ENCODE measurements around the gene IDS. TPM values are rescaled to one million over a fixed set of nuclear protein-coding genes. Genes with fewer than 3 reads are reported as not detected.
"Not testable (repeated sequence)": the region's sequence is repeated elsewhere in the genome, so short reads cannot be mapped to it uniquely, and the experiment has no call there.

The IDS gene
- total RNA-seq, 1 donor from 2014 or later, result 56.8 TPM

GRCh38 chrX:149526318-149527033, 21.4 kb upstream of the IDS start:
- DNase-seq (ENCODE audit: low read depth), result not testable (repeated sequence)

DNA sequence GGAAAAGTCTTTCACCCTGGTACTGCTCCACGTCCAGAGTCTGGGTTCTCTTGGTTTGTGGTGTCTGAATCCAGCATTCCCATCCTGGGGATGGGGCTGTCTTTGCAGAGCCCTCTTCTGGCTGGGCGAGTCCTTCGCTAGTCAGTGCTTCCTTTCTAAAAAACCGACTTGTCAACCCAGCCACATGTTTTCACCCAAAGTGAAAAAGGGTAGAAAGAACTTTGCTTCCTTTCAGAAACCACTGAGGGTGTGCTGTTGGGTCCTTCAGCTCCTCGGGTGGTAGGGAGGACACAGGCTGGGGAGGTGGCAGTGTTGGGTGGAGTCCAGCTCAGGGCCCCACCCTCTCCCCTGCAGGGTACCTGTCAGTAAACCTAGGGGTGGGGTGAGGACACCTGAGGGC, 20.8 kb upstream of the IDS start:
- DNase-seq (ENCODE audit: low read depth), result not testable (repeated sequence)

GRCh38 chrX:149525389-149525788, 20.3 kb upstream of the IDS start:
- peak; percentile 32 for DNase-seq (ENCODE audit: low read depth)

DNA sequence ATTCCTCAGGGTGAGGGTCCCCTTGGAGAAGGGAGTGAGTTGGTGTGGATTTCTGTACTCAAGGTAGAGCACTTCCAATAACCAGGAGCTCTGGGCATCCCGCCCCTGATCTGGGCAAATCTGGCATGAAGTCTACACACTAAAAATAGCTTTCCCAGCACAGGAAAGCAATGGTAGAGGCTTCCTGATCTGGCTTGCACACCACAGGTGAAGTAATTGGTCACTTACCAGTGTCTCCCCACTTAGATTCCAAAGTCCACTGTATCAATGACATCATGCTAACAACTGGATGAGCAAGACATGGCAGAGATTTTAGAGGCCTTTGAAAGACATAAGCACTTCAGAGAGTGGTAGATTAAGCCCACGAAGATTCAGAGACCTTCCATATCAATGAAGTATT, 17.8 kb upstream of the IDS start:
- peak; percentile 64 for DNase-seq (ENCODE audit: low read depth)

DNA sequence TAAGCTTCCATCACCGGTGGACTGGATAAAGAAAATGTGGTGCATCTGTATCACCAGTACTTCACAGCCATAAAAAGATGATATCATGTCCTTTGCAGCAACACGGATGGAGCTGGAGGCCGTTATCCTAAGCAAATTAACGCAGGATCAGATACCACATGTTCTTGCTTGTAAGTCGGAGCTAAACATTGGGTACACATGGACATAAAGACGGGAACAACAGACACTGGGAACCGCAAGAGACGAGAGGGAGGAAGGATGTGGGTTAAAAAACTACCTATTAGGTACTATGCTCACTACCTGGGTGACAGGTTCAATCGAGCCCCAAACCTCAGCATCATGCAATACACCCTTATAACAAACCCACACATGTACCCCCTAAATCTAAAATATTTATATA, 16.3 kb upstream of the IDS start:
- no peak for DNase-seq (ENCODE audit: low read depth)

- DNase-seq (ENCODE audit: low read depth), result not testable (repeated sequence)
Observed at GRCh38 chrX:149520636-149521277, 15.7 kb upstream of the IDS start.

GRCh38 chrX:149518236-149518635, 13.1 kb upstream of the IDS start:
- DNase-seq (ENCODE audit: low read depth), result no peak

DNA sequence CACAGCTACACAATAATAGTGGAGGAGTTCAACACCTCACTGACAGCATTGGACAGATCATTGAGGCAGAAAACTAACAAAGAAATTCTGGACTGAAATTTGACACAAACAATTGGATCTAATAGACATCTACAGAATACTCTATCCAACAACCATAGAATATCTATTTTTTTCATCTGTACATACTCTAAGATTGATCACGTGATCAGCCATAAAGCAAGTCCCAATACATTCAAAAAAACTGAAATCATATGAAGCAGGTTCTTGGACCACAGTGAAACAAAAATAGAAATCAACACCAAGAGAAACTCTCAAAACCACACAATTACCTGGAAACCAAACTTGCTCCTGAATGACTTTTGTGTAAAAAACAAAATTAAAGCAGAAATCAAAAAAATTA, 12.2 kb upstream of the IDS start:
- DNase-seq (ENCODE audit: low read depth), result no peak

GRCh38 chrX:149516604-149517003, 11.5 kb upstream of the IDS start:
- no peak for DNase-seq (ENCODE audit: low read depth)

DNA sequence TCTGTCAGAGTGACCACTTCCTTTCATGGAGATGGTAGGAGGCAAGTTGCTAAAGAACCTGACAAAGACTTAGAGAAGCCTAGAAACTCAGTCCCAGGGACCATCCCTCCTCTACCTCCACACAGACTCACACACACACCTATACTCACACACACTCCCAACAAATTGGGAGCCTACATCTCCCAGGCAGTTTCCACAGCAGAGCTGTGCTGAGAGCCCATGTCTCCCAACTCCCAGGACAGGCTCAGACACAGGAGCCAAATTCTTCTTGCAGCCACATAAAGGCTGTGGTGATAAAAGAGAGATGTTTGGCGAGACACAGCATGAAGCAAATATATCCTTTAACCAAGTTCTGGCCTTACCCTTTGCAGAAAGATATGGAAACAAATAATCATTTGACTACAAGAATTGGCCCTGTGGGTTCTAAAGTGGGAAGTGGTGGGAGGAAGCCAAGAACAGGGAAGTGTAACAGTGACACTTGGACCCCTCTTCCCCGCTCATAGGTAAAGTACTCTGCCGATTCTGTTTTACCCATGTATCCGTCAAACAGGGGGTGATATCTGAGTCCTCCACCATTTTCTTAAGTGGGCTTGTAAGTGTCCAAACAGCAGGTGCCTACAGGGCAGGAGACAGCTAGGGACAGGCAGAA, 11.0 kb upstream of the IDS start:
- no peak for DNase-seq (ENCODE audit: low read depth)

GRCh38 chrX:149513825-149514428, 8.8 kb upstream of the IDS start:
- DNase-seq (ENCODE audit: low read depth), result no peak

DNA sequence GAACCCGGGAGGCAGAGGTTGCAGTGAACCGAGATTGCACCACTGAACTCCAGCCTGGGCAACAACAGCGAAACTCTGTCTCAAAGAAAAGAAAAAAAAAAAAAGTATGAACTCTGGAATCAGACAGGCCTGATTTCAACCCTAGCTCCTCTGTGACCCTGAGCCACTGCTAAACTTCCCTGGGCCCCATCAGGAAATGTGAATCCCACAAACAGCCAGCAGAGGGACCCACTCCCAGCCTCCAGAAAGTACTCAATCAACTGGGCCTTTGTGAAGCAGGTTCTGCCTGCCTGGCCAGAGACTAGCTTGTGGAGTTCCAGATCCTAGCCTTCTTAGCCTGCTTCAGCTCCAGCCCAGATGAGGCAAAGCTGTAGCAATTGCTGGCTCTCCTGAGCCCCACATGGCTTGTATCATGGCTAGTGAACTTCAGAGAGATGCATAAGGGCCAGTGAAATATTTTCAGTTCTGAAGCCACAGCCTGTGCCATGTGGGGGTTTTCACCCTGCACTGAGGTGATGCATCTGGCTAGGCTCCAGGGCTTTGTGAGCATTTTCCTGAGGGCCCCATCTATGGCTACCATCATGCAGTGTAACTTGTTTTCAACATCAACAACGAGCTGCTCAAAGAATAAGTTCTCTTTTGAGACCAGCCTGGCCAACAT, 7.2 kb upstream of the IDS start:
- peak; percentile 35 for DNase-seq (ENCODE audit: low read depth)

DNA sequence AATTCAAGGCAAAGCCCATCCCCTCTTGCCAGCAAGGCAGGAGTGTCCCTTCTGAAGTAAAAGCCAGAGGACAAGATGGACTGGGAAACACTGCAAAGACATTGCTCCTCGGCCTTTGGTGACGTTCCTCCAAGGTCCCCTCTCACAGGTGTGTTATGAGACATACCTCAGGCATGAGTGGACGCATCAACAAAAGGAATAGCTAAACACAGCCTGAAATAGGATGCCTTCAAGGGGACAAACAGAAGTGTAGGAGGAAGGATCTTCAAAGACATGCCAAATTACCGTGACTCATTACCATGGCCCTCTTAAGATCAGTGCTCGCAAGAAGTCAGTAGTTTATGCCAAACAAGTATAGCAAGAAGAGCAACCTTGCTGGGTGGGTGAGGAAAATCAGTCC, 6.0 kb upstream of the IDS start:
- DNase-seq (ENCODE audit: low read depth), result peak; percentile 44

- DNase-seq (ENCODE audit: low read depth), result no peak
Observed at GRCh38 chrX:149510386-149510785, 5.3 kb upstream of the IDS start.

DNA sequence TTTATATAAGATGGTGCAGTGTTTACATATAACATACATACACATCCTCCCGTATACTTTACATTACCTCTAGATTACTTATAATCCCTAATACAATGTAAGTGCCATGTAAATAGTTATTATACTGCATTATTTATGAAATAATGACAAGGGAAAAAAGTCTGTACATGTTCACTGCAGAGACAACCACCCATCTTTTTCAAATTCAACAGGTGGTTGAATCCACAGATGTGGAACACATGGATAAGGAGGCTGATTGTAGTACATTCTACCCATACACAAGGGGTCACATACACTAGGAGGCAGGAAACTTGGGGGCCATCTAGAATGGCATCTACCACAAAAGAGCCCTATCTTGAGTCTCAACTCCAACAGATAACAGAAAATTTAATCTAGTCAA, 3.4 kb upstream of the IDS start:
- no peak for DNase-seq (ENCODE audit: low read depth)

GRCh38 chrX:149506349-149506748, 1.2 kb upstream of the IDS start:
- no peak for DNase-seq (ENCODE audit: low read depth)

- DNase-seq (ENCODE audit: low read depth), result no peak
Observed at GRCh38 chrX:149505671-149506070, 565 bp upstream of the IDS start.

- DNase-seq (ENCODE audit: low read depth), result no peak
Observed at GRCh38 chrX:149504226-149504914, 736 bp downstream of the IDS start.

DNA sequence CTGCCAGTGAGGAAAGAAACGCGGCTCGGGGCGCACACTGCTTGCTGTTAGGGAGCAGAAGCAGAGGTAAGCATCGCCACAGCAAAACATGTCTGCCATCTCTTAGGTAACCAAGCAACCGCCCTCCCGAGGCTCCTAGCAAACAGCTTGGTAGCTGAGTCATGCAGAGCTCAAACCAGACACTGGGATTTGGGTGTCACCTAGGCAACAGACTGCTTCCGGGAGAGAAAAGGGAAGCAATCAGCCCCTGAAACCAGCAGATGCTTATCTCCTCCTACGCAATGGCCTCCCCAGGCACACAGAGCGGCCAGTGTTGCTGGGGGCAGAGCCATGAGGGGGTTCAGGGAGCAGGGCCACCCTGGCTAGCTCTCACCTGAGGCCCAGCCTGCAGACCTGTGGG, 1.7 kb downstream of the IDS start:
- DNase-seq (ENCODE audit: low read depth), result peak; percentile 32

DNA sequence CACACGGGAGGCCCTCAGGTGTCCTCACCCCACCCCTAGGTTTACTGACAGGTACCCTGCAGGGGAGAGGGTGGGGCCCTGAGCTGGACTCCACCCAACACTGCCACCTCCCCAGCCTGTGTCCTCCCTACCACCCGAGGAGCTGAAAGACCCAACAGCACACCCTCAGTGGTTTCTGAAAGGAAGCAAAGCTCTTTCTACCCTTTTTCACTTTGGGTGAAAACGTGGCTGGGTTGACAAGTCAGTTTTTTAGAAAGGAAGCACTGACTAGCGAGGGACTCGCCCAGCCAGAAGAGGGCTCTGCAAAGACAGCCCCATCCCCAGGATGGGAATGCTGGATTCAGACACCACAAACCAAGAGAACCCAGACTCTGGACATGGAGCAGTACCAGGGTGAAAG, 2.2 kb downstream of the IDS start:
- not testable (repeated sequence) for DNase-seq (ENCODE audit: low read depth)

DNA sequence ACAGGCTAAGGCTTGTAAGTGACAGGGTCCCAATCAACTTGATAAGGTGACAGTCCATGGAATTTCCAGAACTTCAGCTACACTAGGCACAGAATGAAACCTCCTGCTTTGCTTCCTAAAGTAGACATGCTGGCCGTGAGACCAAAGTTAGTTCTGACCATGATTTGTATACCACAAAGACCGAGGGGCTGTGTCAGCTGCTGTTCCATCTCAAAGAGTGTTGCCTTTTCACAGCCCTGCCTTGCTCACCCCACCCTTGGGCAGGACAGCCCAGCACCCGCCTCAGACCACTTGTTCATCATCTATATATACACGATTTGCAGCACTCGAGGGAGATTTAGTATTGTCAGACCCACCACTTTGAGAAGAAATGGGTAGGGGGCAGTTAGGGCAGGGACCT, 5.3 kb downstream of the IDS start:
- DNase-seq (ENCODE audit: low read depth), result no peak

DNA sequence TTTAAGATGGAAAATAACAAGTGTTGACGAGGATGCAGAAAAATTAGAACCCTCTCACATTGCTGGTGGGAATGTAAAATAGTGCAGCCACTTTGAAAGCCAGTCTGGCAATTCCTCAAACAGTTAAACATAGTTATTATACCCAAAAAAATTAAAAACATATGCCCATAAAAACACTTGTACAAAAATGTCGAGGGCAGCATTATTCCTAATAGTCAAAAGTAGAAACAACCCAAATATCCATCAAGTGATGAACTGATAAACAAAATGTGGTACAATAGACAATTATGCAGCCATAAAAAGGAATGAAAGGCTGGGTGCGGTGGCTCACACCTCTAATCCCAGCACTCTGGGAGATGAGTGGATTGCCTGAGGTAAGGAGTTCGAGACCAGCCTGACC, 6.3 kb downstream of the IDS start:
- DNase-seq (ENCODE audit: low read depth), result no peak

Measured in renal cortical epithelial cell (primary cell).